Sigmoid colon (tissue), 4 donors: ENCODE measurements around the gene SESTD1.

ENCODE experiments used
- EP300 ChIP-seq, 4 donors: sonication (generic); formaldehyde crosslinking; IDR thresholded peaks; one replicate each; pipeline ENCODE4 v1.6.1; 2017; ENCODE audit warnings: antibody characterized with exemption in 4 of 4
- POLR2A ChIP-seq, 2 donors: fragments of 450-650 bp; IDR thresholded peaks; one replicate each; pipeline ENCODE4 v1.6.1; 2016; ENCODE audit warnings: antibody characterized with exemption in 2 of 2, mild to moderate bottlenecking in 2 of 2, moderate library complexity in 2 of 2
- POLR2AphosphoS5 ChIP-seq, 4 donors: sonication (generic); formaldehyde crosslinking; IDR thresholded peaks; one replicate each; pipeline ENCODE4 v1.6.1; 2017; ENCODE audit warnings: antibody characterized with exemption in 4 of 4
- TF ChIP-seq, protein P1 (sequence below), 4 experiments: fragments of 450-650 bp in 3 of 4; fragments of 200-600 bp in 1 of 4; IDR thresholded peaks; one replicate each; pipeline ENCODE4 v1.5.1; 2016 to 2019; ENCODE audit warnings: antibody characterized with exemption in 4 of 4, mild to moderate bottlenecking in 3 of 4, moderate library complexity in 2 of 4

DNA sequence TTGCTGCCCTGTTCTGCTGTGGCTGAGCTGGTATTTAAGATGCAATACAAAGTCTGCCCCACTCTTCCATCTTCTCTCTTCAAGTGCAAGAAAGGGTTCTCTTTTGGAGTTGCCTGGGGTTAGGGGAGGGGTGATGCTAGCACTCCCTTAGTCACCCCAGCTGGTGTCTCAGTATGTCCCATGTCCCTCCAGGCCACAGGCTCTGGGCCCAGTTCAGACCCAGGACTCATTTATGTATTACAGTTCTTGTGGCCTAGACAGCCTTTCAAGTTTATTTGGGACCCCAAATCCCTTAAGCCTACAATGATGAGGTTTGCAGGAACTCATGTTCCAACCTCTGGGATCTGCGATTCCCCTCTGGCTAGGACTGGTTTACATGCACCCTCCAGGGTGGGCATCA, 167.5 kb downstream of the SESTD1 start:
- TF ChIP-seq POLR2A (IDR thresholded peaks at IDR 0.05) = no peak
- TF ChIP-seq, protein P1, sequence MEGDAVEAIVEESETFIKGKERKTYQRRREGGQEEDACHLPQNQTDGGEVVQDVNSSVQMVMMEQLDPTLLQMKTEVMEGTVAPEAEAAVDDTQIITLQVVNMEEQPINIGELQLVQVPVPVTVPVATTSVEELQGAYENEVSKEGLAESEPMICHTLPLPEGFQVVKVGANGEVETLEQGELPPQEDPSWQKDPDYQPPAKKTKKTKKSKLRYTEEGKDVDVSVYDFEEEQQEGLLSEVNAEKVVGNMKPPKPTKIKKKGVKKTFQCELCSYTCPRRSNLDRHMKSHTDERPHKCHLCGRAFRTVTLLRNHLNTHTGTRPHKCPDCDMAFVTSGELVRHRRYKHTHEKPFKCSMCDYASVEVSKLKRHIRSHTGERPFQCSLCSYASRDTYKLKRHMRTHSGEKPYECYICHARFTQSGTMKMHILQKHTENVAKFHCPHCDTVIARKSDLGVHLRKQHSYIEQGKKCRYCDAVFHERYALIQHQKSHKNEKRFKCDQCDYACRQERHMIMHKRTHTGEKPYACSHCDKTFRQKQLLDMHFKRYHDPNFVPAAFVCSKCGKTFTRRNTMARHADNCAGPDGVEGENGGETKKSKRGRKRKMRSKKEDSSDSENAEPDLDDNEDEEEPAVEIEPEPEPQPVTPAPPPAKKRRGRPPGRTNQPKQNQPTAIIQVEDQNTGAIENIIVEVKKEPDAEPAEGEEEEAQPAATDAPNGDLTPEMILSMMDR (IDR thresholded peaks at IDR 0.05) = no peak
- no peak for TF ChIP-seq POLR2AphosphoS5 (IDR thresholded peaks at IDR 0.05)
- no peak for TF ChIP-seq EP300 (IDR thresholded peaks at IDR 0.05)
